Vagina (tissue), 2 donors: Measurements from ENCODE around the gene ATF5. TPM values are rescaled to one million over a fixed set of nuclear protein-coding genes. Genes with fewer than 3 reads are reported as not detected.

ENCODE experiments used
- DNase-seq, 2 donors: peaks; one replicate each; pipeline ENCODE4 v3.0.0-alpha.2; 2017; ENCODE audit errors: extremely low spot score in 2 of 2
- H3K27ac ChIP-seq: fragments of 200-600 bp; sonication (generic); one replicate; pipeline ENCODE4 v1.5.1; 2019
- H3K27me3 ChIP-seq: fragments of 200-600 bp; sonication (generic); one replicate; pipeline ENCODE4 v1.5.1; 2019
- H3K36me3 ChIP-seq, 2 donors: fragments of 200-600 bp; sonication (generic); one replicate each; pipeline ENCODE4 v1.5.1; 2017 to 2019
- H3K4me1 ChIP-seq: fragments of 200-600 bp; sonication (generic); one replicate; pipeline ENCODE4 v1.5.1; 2019
- H3K4me3 ChIP-seq, 2 donors: fragments of 200-600 bp; sonication (generic); 1 replicate in 1 of 2; 2 replicates in 1 of 2; pipeline ENCODE4 v1.5.1; 2016 to 2019
- H3K9me3 ChIP-seq: fragments of 200-600 bp; sonication (generic); one replicate; pipeline ENCODE4 v1.5.1; 2019
- CTCF ChIP-seq, 3 experiments: fragments of 450-650 bp in 2 of 3; fragments of 200-600 bp in 1 of 3; sonication (generic) in 1 of 3; IDR thresholded peaks; one replicate each; pipeline ENCODE4 v1.5.1; 2017 to 2019; ENCODE audit warnings: antibody characterized with exemption in 3 of 3, mild to moderate bottlenecking in 2 of 3, moderate library complexity in 2 of 3
- POLR2A ChIP-seq, 2 donors: fragments of 450-650 bp; IDR thresholded peaks; one replicate each; pipeline ENCODE4 v1.6.1; 2017; ENCODE audit warnings: antibody characterized with exemption in 2 of 2, mild to moderate bottlenecking in 2 of 2, moderate library complexity in 2 of 2
- POLR2AphosphoS5 ChIP-seq, 2 donors: sonication (generic); formaldehyde crosslinking; IDR thresholded peaks; one replicate each; pipeline ENCODE4 v1.9.0; 2017; ENCODE audit warnings: antibody characterized with exemption in 2 of 2, mild to moderate bottlenecking in 2 of 2, low read depth in 1 of 2; ENCODE audit not compliant: insufficient read depth in 1 of 2
- intact Hi-C: fragments of 100-400 bp; cut with DNase I; formaldehyde crosslinking; loops from one replicate; pipeline ENCODE4 v1.15.1; 2023
- total RNA-seq: library from RNA; depleted of rRNA; stranded (reverse); fragments of >200 nt; gene quantifications from one replicate; pipeline ENCODE4 v1.2.3, GENCODE V29; 2016

ATF5 gene
- total RNA-seq, 1 donor from 2014 or later = 5.6 TPM

GRCh38 chr19:49894011-49894664, 34.9 kb upstream of the ATF5 start:
- Histone ChIP-seq H3K4me3 (no peak overlapping the region), H3K27ac (no peak overlapping the region), H3K4me1 (peaks cover 37% of the 10 kb centered on the region), H3K27me3 (no peaks in the 10 kb centered on the region), H3K36me3 (no peaks in the 10 kb centered on the region), H3K9me3 (no peaks in the 10 kb centered on the region)
- intact Hi-C loops = no loop called here
- TF ChIP-seq CTCF (IDR thresholded peaks at IDR 0.05) = no peak
- TF ChIP-seq POLR2A (IDR thresholded peaks at IDR 0.05) = no peak
- no peak for TF ChIP-seq POLR2AphosphoS5 (IDR thresholded peaks at IDR 0.05; ENCODE audit: insufficient read depth in 1 of 2, low read depth in 1 of 2)
- DNase-seq = no peak

- Histone ChIP-seq H3K9me3 (no peaks in the 10 kb centered on the region), H3K27ac (no peak overlapping the region), H3K4me1 (peaks cover 32% of the 10 kb centered on the region), H3K27me3 (no peaks in the 10 kb centered on the region), H3K36me3 (no peaks in the 10 kb centered on the region), H3K4me3 (no peak overlapping the region)
- TF ChIP-seq POLR2AphosphoS5 (IDR thresholded peaks at IDR 0.05; ENCODE audit: insufficient read depth in 1 of 2, low read depth in 1 of 2) (no peak), POLR2A (IDR thresholded peaks at IDR 0.05) (no peak), CTCF (IDR thresholded peaks at IDR 0.05) (no peak)
- no peak for DNase-seq
- intact Hi-C loops = no loop called here
Measured at GRCh38 chr19:49894879-49895565, 34.0 kb upstream of the ATF5 start.

GRCh38 chr19:49895566-49896297, 33.3 kb upstream of the ATF5 start:
- no peak overlapping the region for H3K27ac ChIP-seq
- intact Hi-C loops = loop anchor here (2.0 kb wide), 1 partner anchor 27 kb away; no protein-coding TSS in a partner anchor
- TF ChIP-seq CTCF (IDR thresholded peaks at IDR 0.05) (no peak), POLR2AphosphoS5 (IDR thresholded peaks at IDR 0.05; ENCODE audit: insufficient read depth in 1 of 2, low read depth in 1 of 2) (no peak), POLR2A (IDR thresholded peaks at IDR 0.05) (no peak)

GRCh38 chr19:49896863-49897621, 32.0 kb upstream of the ATF5 start, which contains the start of gene IL4I1:
Gene IL4I1 (minus strand): TSS chr19:49896887. CDS start chr19:49896160, 727 bp downstream.
- Histone ChIP-seq H3K36me3 (no peaks in the 10 kb centered on the region), H3K27ac (peak within 1 kb of the TSS; percentile 87), H3K4me1 (peaks cover 26% of the 10 kb centered on the region), H3K9me3 (no peaks in the 10 kb centered on the region), H3K4me3 (peak within 1 kb of the TSS in 1 of 2 donors; percentile 4), H3K27me3 (no peaks in the 10 kb centered on the region)
- intact Hi-C loops = loop anchor here (2.0 kb wide), 1 partner anchor 26 kb away; no protein-coding TSS in a partner anchor
- no peak for DNase-seq
- TF ChIP-seq POLR2A (IDR thresholded peaks at IDR 0.05) = no peak
- no peak for TF ChIP-seq POLR2AphosphoS5 (IDR thresholded peaks at IDR 0.05; ENCODE audit: insufficient read depth in 1 of 2, low read depth in 1 of 2)
- TF ChIP-seq CTCF (IDR thresholded peaks at IDR 0.05) = no peak

More at GRCh38 chr19:49895566-49896297, 33.3 kb upstream of the ATF5 start:
- H3K27me3 ChIP-seq = no peaks in the 10 kb centered on the region
- H3K9me3 ChIP-seq = no peaks in the 10 kb centered on the region
- no peaks in the 10 kb centered on the region for H3K36me3 ChIP-seq
- DNase-seq = no peak
- H3K4me1 ChIP-seq = peaks cover 26% of the 10 kb centered on the region
- H3K4me3 ChIP-seq = no peak overlapping the region
